Measurements from ENCODE around the gene HORMAD2. TPM values are rescaled to one million over a fixed set of nuclear protein-coding genes. Genes with fewer than 3 reads are reported as not detected.
A peak's percentile ranks its signal among the peaks of the same experiment; 100 is the strongest.

HORMAD2 gene
- total RNA-seq, 2 donors from 2014 or later, result 0.12 TPM

DNA sequence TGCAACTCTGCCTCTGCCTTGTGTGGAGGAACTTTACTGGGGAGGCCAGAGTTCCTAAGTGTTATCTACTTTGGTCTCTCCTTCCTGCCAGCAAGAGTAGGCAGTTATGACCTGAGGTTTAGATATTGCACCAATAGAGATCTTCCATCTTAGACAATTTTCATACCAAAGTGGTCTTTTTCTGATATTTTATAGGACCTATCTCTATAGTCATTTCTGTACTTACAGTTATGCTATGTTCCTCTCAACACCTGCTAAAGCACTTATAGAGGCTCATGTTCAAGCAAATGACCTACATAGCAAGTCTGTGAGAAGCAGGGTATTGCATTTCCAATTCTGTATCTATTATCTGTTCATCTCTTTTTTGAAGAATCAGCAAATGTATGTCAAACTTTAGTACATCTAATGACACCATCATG, 80.8 kb downstream of the HORMAD2 start:
- Mint-ChIP-seq H3K4me3 (peak overlapping the region; percentile 33 to 45), H3K9me3 (no peaks in the 10 kb centered on the region), H3K4me1 (ENCODE audit: low read depth) (peaks cover 60% of the 10 kb centered on the region), H3K27ac (peak overlapping the region; percentile 78), H3K36me3 (ENCODE audit: insufficient read depth in 2 of 2) (no peaks in the 10 kb centered on the region), H3K27me3 (ENCODE audit: low read depth) (no peaks in the 10 kb centered on the region)
- ATAC-seq (replicated peaks in 1 of 2) (peak; percentile 45 to 47), DNase-seq (no peak)

DNA sequence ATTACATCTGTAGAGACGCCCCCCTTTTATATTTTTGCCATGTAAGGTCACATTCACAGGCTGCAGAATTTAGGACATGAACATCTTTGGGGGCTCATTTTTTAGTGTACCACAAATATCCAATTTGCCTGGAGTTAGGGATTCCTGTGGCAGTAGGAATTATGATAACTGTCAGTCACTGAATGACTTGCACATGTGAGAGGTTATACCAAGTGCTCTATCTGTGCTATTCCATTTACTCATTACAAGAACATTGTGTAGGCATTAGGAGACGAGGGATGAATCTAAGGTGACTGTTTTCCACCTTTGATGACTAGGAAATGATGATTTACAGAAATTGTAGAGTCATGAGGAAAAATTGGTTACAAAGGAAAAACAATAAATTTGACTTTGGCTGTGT, 87.0 kb downstream of the HORMAD2 start:
- Mint-ChIP-seq H3K4me1 (ENCODE audit: low read depth) (peaks cover 5% of the 10 kb centered on the region), H3K36me3 (ENCODE audit: insufficient read depth in 2 of 2) (no peaks in the 10 kb centered on the region), H3K4me3 (peak overlapping the region in 1 of 2 donors; percentile 25), H3K27me3 (ENCODE audit: low read depth) (no peaks in the 10 kb centered on the region), H3K9me3 (no peaks in the 10 kb centered on the region), H3K27ac (no peak overlapping the region)
- ATAC-seq (replicated peaks in 1 of 2), result peak; percentile 81 to 83
- no peak for DNase-seq

DNA sequence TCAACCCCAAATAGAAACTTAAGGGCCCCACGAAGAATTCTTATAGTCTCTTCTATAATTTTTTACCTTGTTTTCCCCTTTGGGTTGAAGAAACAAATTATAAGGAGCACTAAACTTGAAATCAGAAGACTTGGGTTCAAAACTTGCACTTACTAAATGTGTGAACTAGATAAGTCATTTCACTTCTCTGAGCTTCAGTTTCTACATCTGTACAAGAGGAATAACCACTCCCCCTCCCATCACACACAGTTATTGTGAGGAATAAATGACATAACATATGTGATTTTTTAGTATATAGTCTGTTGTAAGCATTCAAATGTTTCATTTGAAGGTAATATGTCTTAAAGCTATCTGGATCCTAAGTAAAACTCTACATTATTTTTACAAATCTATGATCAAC, 87.5 kb downstream of the HORMAD2 start:
- Mint-ChIP-seq H3K4me3 (peak overlapping the region in 1 of 2 donors; percentile 25), H3K9me3 (peaks cover 0 to under 1% of the 10 kb centered on the region in 2 donors), H3K4me1 (ENCODE audit: low read depth) (peaks cover 5% of the 10 kb centered on the region), H3K27ac (no peak overlapping the region), H3K27me3 (ENCODE audit: low read depth) (no peaks in the 10 kb centered on the region), H3K36me3 (ENCODE audit: insufficient read depth in 2 of 2) (no peaks in the 10 kb centered on the region)
- DNase-seq (no peak), ATAC-seq (replicated peaks in 1 of 2) (peak; percentile 66 to 69)

DNA sequence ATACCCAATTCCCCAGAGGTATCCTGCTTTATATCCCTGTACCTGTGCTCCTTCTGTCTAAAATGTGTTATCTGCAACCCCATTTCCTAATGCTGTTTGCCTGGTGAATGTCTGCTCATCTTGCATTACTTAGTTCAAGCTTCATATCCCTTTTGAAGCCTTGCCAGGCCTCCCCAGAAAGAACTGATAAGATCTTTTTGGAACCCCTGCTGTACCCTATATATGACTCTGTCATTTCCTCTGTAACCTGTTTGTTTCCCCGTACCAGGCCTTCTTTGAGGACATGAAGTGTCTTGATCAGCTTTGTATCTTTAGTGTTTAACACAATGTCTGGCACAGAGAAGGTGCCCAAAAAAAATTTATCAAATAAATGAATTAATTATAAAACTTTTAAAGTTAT, 88.7 kb downstream of the HORMAD2 start:
- Mint-ChIP-seq H3K9me3 (peaks cover 4 to 6% of the 10 kb centered on the region in 2 donors), H3K27ac (no peak overlapping the region), H3K4me1 (ENCODE audit: low read depth) (peaks cover under 1% of the 10 kb centered on the region), H3K27me3 (ENCODE audit: low read depth) (no peaks in the 10 kb centered on the region), H3K36me3 (ENCODE audit: insufficient read depth in 2 of 2) (no peaks in the 10 kb centered on the region), H3K4me3 (no peak overlapping the region)
- DNase-seq (no peak), ATAC-seq (replicated peaks in 1 of 2) (peak; percentile 66 to 77)

GRCh38 chr22:30170129-30170528, 89.9 kb downstream of the HORMAD2 start:
- Mint-ChIP-seq H3K27ac (no peak overlapping the region), H3K36me3 (ENCODE audit: insufficient read depth in 2 of 2) (no peaks in the 10 kb centered on the region), H3K4me1 (ENCODE audit: low read depth) (no peaks in the 10 kb centered on the region), H3K9me3 (peaks cover 4 to 6% of the 10 kb centered on the region in 2 donors), H3K27me3 (ENCODE audit: low read depth) (no peaks in the 10 kb centered on the region), H3K4me3 (no peak overlapping the region)
- ATAC-seq (replicated peaks in 1 of 2), result peak in 1 of 2 donors; percentile 30
- DNase-seq, result no peak

GRCh38 chr22:30171008-30171407, 90.7 kb downstream of the HORMAD2 start:
- H3K27me3 Mint-ChIP-seq (ENCODE audit: low read depth), result no peaks in the 10 kb centered on the region
- peaks cover 8% of the 10 kb centered on the region for H3K4me1 Mint-ChIP-seq (ENCODE audit: low read depth)
- H3K9me3 Mint-ChIP-seq, result peaks cover 4 to 6% of the 10 kb centered on the region in 2 donors
- no peak overlapping the region for H3K27ac Mint-ChIP-seq
- ATAC-seq (replicated peaks in 1 of 2), result no peak
- H3K36me3 Mint-ChIP-seq (ENCODE audit: insufficient read depth in 2 of 2), result no peaks in the 10 kb centered on the region
- DNase-seq, result no peak
- H3K4me3 Mint-ChIP-seq, result no peak overlapping the region

- ATAC-seq (replicated peaks in 1 of 2) (no peak), DNase-seq (no peak)
- peak overlapping the region; percentile 36 for H3K27ac Mint-ChIP-seq
- H3K4me1 Mint-ChIP-seq (ENCODE audit: low read depth), result peaks cover 53% of the 10 kb centered on the region
- no peaks in the 10 kb centered on the region for H3K36me3 Mint-ChIP-seq (ENCODE audit: insufficient read depth in 2 of 2)
- no peaks in the 10 kb centered on the region for H3K27me3 Mint-ChIP-seq (ENCODE audit: low read depth)
- peaks cover 4 to 6% of the 10 kb centered on the region in 2 donors for H3K9me3 Mint-ChIP-seq
- H3K4me3 Mint-ChIP-seq, result peak overlapping the region in 1 of 2 donors; percentile 12
Observed at GRCh38 chr22:30175690-30176288, 95.5 kb downstream of the HORMAD2 start.

DNA sequence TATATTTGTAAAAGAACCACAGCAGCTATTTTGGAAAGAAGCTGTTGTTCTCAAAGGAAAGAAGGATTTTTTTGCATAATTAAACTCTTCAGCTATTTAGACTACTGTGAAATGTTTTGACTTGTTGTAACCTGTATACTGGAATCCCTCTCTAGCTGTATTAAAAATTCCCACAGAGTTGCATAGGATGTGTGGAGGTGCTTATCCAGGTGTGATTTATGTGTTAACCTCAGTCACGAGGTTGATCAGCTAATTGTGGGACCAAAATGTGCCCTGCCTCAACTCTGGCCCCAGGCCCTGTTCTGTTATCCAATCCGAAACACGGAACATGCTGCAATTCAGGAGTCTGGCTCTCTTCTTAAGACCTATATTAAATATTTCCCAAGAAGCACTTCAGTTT, 96.2 kb downstream of the HORMAD2 start:
- H3K4me1 Mint-ChIP-seq (ENCODE audit: low read depth), result peaks cover 59% of the 10 kb centered on the region
- H3K4me3 Mint-ChIP-seq, result no peak overlapping the region
- no peaks in the 10 kb centered on the region for H3K36me3 Mint-ChIP-seq (ENCODE audit: insufficient read depth in 2 of 2)
- H3K27ac Mint-ChIP-seq, result no peak overlapping the region
- DNase-seq (no peak), ATAC-seq (replicated peaks in 1 of 2) (no peak)
- H3K9me3 Mint-ChIP-seq, result peaks cover 4 to 6% of the 10 kb centered on the region in 2 donors
- H3K27me3 Mint-ChIP-seq (ENCODE audit: low read depth), result no peaks in the 10 kb centered on the region

DNA sequence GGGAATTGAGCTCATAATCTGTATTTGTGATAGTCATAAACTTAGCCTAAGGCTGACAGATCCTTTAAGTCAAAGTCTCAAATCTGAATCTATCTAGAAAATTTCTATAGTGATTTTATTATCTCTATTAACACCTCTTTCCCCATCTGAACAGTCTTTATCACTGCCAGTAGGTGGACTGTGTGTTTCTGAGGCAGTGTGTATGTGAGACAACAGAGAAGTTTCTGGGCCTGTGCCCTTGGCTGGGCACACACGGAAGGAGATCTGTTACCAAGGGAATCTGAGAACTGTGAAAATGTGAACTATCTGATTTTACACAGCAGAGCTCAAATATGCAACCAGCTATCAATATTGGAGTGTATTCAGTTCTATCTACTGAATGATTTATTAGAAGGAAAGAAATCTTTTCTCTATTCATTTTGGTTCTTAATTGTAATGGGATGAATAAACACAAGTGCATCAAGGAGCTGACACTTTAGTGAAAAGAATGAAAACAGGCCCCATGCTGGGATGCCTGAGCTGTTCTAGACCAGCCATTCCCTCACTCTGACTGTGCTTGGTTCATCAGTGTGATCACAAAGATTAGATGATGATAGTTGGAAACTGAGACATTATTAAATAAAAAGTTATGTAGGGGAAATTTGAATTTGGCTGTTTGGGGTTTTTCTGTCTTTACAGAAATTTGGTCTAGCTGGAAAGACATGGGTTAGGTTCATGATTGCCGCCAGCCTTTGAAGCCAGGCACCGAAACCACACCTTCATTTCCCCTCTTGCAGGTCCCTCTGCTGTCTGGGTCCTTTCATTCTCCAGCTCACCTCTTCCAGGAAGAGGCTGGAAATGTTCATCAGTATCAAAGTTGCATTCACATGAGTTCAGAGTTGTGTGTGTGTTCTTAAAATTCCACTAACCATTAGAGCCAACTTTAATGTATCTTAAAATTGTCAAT, 98.2 kb downstream of the HORMAD2 start:
- ATAC-seq (replicated peaks in 1 of 2) (peak; percentile 75 to 81), DNase-seq (peak in 1 of 2 donors; percentile 44)
- Mint-ChIP-seq H3K4me1 (ENCODE audit: low read depth) (peaks cover 79% of the 10 kb centered on the region), H3K27me3 (ENCODE audit: low read depth) (no peaks in the 10 kb centered on the region), H3K9me3 (no peaks in the 10 kb centered on the region), H3K27ac (peak overlapping the region; percentile 87), H3K36me3 (ENCODE audit: insufficient read depth in 2 of 2) (no peaks in the 10 kb centered on the region), H3K4me3 (peak overlapping the region; percentile 40 to 50)

DNA sequence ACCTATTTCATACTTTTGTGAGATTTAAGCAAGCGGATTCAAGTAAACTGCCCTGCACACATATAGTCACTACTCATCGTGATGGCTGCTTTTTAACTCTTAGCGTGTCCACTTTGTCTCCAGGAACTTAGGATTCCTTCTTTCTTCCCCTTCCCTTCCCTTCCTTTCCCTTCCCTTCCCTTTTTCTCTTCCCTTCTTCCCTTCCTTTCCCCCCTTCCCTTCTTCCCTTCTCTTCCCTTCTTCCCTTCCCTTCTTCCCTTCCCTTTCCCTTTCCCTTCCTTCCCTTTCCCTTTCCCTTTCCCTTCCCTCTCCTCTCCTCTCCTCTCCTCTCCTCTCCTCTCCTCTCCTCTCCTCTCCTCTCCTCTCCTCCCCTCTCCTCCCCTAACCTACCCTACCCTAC, 100.4 kb downstream of the HORMAD2 start:
- no peaks in the 10 kb centered on the region for H3K27me3 Mint-ChIP-seq (ENCODE audit: low read depth)
- peaks cover 96% of the 10 kb centered on the region for H3K4me1 Mint-ChIP-seq (ENCODE audit: low read depth)
- no peaks in the 10 kb centered on the region for H3K36me3 Mint-ChIP-seq (ENCODE audit: insufficient read depth in 2 of 2)
- DNase-seq (no peak), ATAC-seq (replicated peaks in 1 of 2) (no peak)
- no peak overlapping the region for H3K27ac Mint-ChIP-seq
- H3K9me3 Mint-ChIP-seq, result no peaks in the 10 kb centered on the region
- H3K4me3 Mint-ChIP-seq, result no peak overlapping the region

GRCh38 chr22:30181459-30182349, 101.4 kb downstream of the HORMAD2 start:
- no peaks in the 10 kb centered on the region for H3K36me3 Mint-ChIP-seq (ENCODE audit: insufficient read depth in 2 of 2)
- H3K27ac Mint-ChIP-seq, result no peak overlapping the region
- DNase-seq (no peak), ATAC-seq (replicated peaks in 1 of 2) (no peak)
- H3K4me3 Mint-ChIP-seq, result no peak overlapping the region
- H3K4me1 Mint-ChIP-seq (ENCODE audit: low read depth), result peaks cover 97% of the 10 kb centered on the region
- H3K9me3 Mint-ChIP-seq, result no peaks in the 10 kb centered on the region
- no peaks in the 10 kb centered on the region for H3K27me3 Mint-ChIP-seq (ENCODE audit: low read depth)

- no peaks in the 10 kb centered on the region for H3K36me3 Mint-ChIP-seq (ENCODE audit: insufficient read depth in 2 of 2)
- H3K9me3 Mint-ChIP-seq, result no peaks in the 10 kb centered on the region
- H3K4me1 Mint-ChIP-seq (ENCODE audit: low read depth), result peaks cover 98% of the 10 kb centered on the region
- DNase-seq (no peak), ATAC-seq (replicated peaks in 1 of 2) (no peak)
- H3K27me3 Mint-ChIP-seq (ENCODE audit: low read depth), result no peaks in the 10 kb centered on the region
- H3K27ac Mint-ChIP-seq, result no peak overlapping the region
- H3K4me3 Mint-ChIP-seq, result no peak overlapping the region
Observed at GRCh38 chr22:30182350-30182745, 102.1 kb downstream of the HORMAD2 start.

DNA sequence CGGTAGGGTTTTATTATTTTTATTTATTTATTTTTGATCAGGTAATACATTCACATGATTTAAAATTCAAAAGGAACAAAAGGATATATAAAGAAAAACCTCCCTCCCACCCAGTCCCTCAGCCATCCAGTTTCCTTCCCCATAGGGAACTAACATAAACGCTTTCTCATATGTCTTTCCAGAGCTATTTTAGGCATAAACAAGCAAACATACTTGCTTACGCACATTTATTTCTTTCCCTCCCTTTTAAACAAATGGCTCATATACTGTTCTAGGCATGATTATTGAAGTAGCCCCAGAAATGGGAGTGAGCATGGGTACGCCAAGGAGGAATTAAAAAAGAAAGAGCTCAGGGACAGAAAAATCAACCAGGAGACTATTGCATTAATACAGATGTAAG, 102.6 kb downstream of the HORMAD2 start:
- Mint-ChIP-seq H3K4me1 (ENCODE audit: low read depth) (peaks cover 98% of the 10 kb centered on the region), H3K27ac (no peak overlapping the region), H3K9me3 (no peaks in the 10 kb centered on the region), H3K27me3 (ENCODE audit: low read depth) (no peaks in the 10 kb centered on the region), H3K4me3 (no peak overlapping the region), H3K36me3 (ENCODE audit: insufficient read depth in 2 of 2) (no peaks in the 10 kb centered on the region)
- ATAC-seq (replicated peaks in 1 of 2), result no peak
- DNase-seq, result no peak

All from activated T-cell treated with anti-CD3 and anti-CD28 coated beads, Interleukin-2, amount 50 U/mL, for 72 hours (primary cell).